ENCODE data around the gene FEM1B. TPM values are rescaled to one million over a fixed set of nuclear protein-coding genes. Genes with fewer than 3 reads are reported as not detected.

Gene FEM1B
- total RNA-seq, 1 donor from 2014 or later = 91.5 TPM

- no peak for DNase-seq (ENCODE audit: low spot score)
Observed at GRCh38 chr15:68259883-68260282, 17.7 kb upstream of the FEM1B start.

GRCh38 chr15:68261241-68261640 is 16.3 kb upstream of the FEM1B start:
- DNase-seq (ENCODE audit: low spot score) = no peak

- no peak for DNase-seq (ENCODE audit: low spot score)
Observed at GRCh38 chr15:68261980-68262379, 15.6 kb upstream of the FEM1B start.

GRCh38 chr15:68262514-68263356 is 14.8 kb upstream of the FEM1B start:
- DNase-seq (ENCODE audit: low spot score) = no peak

- no peak for DNase-seq (ENCODE audit: low spot score)
Observed at GRCh38 chr15:68264282-68264681, 13.3 kb upstream of the FEM1B start.

GRCh38 chr15:68265081-68265480 is 12.5 kb upstream of the FEM1B start:
- DNase-seq (ENCODE audit: low spot score) = no peak

- DNase-seq (ENCODE audit: low spot score) = no peak
Observed at GRCh38 chr15:68265674-68266073, 11.9 kb upstream of the FEM1B start.

GRCh38 chr15:68268405-68268804 is 9.1 kb upstream of the FEM1B start:
- DNase-seq (ENCODE audit: low spot score) = no peak

- DNase-seq (ENCODE audit: low spot score) = peak; percentile 82
Observed at GRCh38 chr15:68271854-68272471, 5.6 kb upstream of the FEM1B start.

GRCh38 chr15:68272721-68273271 is 4.7 kb upstream of the FEM1B start:
- no peak for DNase-seq (ENCODE audit: low spot score)

- no peak for DNase-seq (ENCODE audit: low spot score)
Observed at GRCh38 chr15:68274201-68274848, 3.2 kb upstream of the FEM1B start.

- DNase-seq (ENCODE audit: low spot score) = no peak
Observed at GRCh38 chr15:68275165-68275746, 2.3 kb upstream of the FEM1B start.

GRCh38 chr15:68276668-68277067 is 877 bp upstream of the FEM1B start:
- DNase-seq (ENCODE audit: low spot score) = no peak

- no peak for DNase-seq (ENCODE audit: low spot score)
Observed at GRCh38 chr15:68277131-68277602, 378 bp upstream of the FEM1B start.

- peak; percentile 70 for DNase-seq (ENCODE audit: low spot score)
Observed at GRCh38 chr15:68278345-68278594, 725 bp downstream of the FEM1B start.

GRCh38 chr15:68278595-68279405 is 1.3 kb downstream of the FEM1B start:
- DNase-seq (ENCODE audit: low spot score) = no peak

- DNase-seq (ENCODE audit: low spot score) = no peak
Observed at GRCh38 chr15:68279779-68280753, 2.5 kb downstream of the FEM1B start.

GRCh38 chr15:68281008-68281407 is 3.5 kb downstream of the FEM1B start:
- DNase-seq (ENCODE audit: low spot score) = no peak

- DNase-seq (ENCODE audit: low spot score) = no peak
Observed at GRCh38 chr15:68283401-68283800, 5.9 kb downstream of the FEM1B start.

GRCh38 chr15:68284616-68285258 is 7.2 kb downstream of the FEM1B start:
- no peak for DNase-seq (ENCODE audit: low spot score)
